Dendritic cell treated with granulocyte-macrophage colony-stimulating factor and Interleukin-4, amounts not matched to agents 40 ng/mL and 50 ng/mL, for 4 days (primary cell): ENCODE data around the gene DAAM2.

ENCODE experiments used
- H3K27ac Mint-ChIP-seq: one replicate; pipeline ENCODE4 v1.8.0; 2022; ENCODE audit warnings: mild to moderate bottlenecking, mixed read lengths
- H3K27me3 Mint-ChIP-seq: one replicate; pipeline ENCODE4 v1.8.0; 2022; ENCODE audit warnings: mild to moderate bottlenecking, mixed read lengths
- H3K36me3 Mint-ChIP-seq: one replicate; pipeline ENCODE4 v1.8.0; 2022; ENCODE audit warnings: low read depth, mixed read lengths
- H3K4me1 Mint-ChIP-seq: one replicate; pipeline ENCODE4 v1.8.0; 2022; ENCODE audit warnings: low read depth, mixed read lengths
- H3K4me3 Mint-ChIP-seq: one replicate; pipeline ENCODE4 v1.8.0; 2022; ENCODE audit warnings: mild to moderate bottlenecking, moderate library complexity, mixed read lengths
- H3K9me3 Mint-ChIP-seq: one replicate; pipeline ENCODE4 v1.8.0; 2022; ENCODE audit warnings: mixed read lengths
- intact Hi-C: fragments of 100-400 bp; cut with micrococcal nuclease; formaldehyde crosslinking; loops from one replicate; pipeline ENCODE4 v1.15.0; 2022

Gene DAAM2

DNA sequence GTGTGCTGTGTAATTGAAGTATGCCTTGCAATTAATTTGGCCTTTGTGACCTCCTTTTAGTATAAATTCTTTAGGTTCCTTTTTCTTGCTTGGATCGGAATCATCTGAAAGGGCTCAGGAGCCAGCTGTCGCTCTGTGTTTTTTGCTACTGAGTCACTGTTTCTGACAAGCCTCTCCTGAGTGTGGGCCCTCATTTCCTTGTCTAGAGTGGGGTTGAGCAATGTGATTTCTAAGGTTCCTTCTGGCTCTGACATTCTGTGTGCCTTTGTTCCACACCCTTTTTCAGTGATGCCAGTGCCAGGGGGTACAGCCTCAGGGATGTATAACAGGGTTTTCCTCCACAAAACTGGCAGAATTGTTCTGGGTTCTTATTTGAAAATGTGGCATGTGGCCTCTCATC is 26.5 kb downstream of the DAAM2 start:
- no peaks in the 10 kb centered on the region for H3K27me3 Mint-ChIP-seq
- H3K27ac Mint-ChIP-seq = no peak overlapping the region
- H3K9me3 Mint-ChIP-seq = no peaks in the 10 kb centered on the region
- no peaks in the 10 kb centered on the region for H3K36me3 Mint-ChIP-seq
- H3K4me1 Mint-ChIP-seq = peaks cover 11% of the 10 kb centered on the region
- H3K4me3 Mint-ChIP-seq = no peak overlapping the region
- intact Hi-C loops = no loop called here

DNA sequence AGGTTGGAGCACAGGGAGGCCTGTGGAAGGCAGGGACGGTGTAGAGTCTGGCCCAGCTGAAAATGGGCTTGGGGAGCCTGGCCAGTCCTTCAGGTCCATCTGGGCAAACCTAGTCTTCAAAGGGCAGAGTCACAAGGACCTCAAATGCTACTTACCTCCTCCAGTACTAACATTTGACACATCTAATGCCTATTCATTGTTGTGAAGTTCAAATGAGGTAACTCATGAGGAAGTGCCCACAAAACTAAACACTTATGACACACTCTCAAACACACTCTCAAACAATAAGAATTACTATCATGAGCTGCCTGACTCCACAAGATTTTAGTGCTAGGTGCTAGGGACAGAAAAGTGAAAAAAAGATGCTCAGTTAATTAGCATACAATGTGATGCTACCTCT is 27.1 kb downstream of the DAAM2 start:
- no peaks in the 10 kb centered on the region for H3K27me3 Mint-ChIP-seq
- H3K4me3 Mint-ChIP-seq = no peak overlapping the region
- peaks cover 11% of the 10 kb centered on the region for H3K4me1 Mint-ChIP-seq
- no peaks in the 10 kb centered on the region for H3K36me3 Mint-ChIP-seq
- H3K9me3 Mint-ChIP-seq = no peaks in the 10 kb centered on the region
- intact Hi-C loops = no loop called here
- no peak overlapping the region for H3K27ac Mint-ChIP-seq

DNA sequence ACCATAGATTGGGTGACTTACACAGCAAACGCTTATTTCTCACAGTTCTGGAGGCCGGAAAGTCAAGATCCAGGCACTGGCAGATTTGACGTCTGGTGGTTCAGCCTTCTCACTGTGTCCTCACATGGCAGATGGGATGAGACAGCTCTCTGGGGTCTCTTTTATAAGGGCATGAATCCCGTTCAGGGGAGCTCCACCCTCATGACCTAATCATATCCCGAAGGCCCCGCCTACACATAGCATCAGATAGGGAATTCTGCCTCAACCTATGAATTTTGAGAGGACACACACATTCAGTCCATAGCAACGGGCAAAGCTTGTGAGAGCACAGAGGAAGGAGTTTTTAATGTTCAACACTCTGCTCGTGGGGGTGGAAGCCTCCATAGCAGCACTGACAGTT is 27.5 kb downstream of the DAAM2 start:
- H3K9me3 Mint-ChIP-seq = no peaks in the 10 kb centered on the region
- H3K36me3 Mint-ChIP-seq = no peaks in the 10 kb centered on the region
- peaks cover 11% of the 10 kb centered on the region for H3K4me1 Mint-ChIP-seq
- H3K4me3 Mint-ChIP-seq = no peak overlapping the region
- no peaks in the 10 kb centered on the region for H3K27me3 Mint-ChIP-seq
- intact Hi-C loops = no loop called here
- no peak overlapping the region for H3K27ac Mint-ChIP-seq

DNA sequence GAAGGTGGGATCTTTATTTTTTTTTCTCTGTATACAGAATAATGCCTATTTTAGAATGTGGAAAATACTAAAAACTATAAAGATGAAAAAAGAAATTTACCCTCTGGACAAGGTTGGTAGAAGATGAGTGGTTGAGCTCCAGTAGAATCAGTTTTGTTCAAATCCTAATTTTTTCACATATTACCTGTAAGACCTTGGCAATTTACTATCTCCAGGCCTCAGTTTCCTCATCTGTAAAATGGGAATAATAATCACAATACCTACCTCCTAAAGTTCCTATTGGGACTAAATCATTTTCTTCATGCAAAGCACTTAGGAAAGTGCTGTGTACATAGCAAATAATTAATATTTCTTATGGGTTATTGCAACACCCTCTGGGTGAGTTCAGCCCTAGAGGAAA is 28.4 kb downstream of the DAAM2 start:
- Mint-ChIP-seq H3K27me3 (no peaks in the 10 kb centered on the region), H3K9me3 (no peaks in the 10 kb centered on the region), H3K27ac (no peak overlapping the region), H3K36me3 (no peaks in the 10 kb centered on the region), H3K4me1 (peaks cover 11% of the 10 kb centered on the region), H3K4me3 (no peak overlapping the region)
- intact Hi-C loops = no loop called here

DNA sequence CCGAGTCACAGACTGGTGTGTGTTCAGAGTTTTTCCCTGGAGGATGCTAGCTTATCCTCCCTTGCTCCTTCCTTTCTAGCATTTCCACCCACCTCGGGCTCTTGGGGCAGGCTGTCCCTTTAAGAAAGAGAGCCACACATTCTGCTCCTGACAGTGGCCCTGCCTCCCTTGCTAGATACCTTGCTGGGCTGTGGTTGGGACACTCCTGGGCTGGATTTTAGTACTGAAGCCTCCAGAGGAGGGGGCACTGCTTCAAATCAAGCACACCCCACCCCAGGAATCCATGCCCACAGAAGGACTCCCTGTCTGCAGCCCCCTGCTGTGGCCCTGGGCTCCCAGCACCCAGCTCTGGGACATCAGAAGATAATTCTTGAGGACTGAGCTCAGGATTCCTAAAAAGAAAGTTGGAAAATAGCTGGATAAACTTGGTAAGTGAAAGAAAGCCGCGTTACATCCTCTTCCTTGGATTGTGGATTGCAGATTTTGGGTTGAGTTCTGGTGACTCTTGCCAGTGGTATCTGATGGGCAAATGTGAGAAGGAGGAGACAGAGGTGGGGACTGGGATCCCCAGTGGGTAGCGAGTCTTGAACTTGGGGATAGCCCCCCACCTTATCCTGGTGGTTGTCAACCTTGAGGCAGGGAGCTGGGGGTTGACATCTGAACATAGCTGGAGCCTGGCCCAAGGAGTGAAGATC is 29.0 kb downstream of the DAAM2 start:
- H3K36me3 Mint-ChIP-seq = no peaks in the 10 kb centered on the region
- H3K4me3 Mint-ChIP-seq = no peak overlapping the region
- H3K9me3 Mint-ChIP-seq = no peaks in the 10 kb centered on the region
- H3K27ac Mint-ChIP-seq = no peak overlapping the region
- peaks cover 11% of the 10 kb centered on the region for H3K4me1 Mint-ChIP-seq
- intact Hi-C loops = no loop called here
- H3K27me3 Mint-ChIP-seq = no peaks in the 10 kb centered on the region

DNA sequence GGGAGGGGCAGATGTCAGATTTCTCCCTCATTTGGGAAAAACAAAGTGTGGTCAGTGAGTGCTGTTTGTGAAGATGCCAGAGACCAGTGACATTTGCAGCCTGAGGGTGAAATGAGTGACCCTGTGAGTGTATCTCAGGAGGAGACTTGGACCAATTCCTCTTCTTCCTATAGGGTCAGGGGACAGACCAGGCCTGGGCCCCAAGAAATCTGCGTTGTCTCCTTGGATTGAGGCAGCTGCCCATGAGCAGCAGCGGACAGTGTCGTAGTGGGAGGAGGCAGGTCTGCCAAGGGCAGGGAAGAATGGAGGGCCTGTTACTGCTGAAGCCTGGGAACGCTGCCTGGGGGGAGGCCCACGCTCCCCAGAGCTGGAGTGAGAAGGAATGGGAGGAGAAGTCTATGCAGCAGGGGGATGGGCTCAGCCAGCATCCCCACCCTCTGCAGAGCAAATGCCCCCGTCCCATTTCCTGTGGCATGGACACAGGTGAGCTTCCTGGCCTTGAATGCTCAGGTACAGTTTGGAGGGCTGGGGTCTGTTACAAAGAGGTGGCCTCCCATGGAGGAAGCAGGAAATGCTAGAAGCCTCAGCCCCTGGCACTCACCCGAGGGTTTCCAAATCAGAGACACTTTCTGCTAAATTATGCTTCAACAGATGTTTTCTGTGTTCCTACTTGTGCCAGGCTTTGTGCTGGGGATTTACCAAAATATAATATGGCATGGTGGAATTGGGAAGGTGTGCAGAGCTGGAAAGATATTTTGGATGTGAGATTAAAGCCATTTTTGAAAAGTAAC is 29.8 kb downstream of the DAAM2 start:
- intact Hi-C loops = no loop called here
- Mint-ChIP-seq H3K4me3 (no peak overlapping the region), H3K27me3 (no peaks in the 10 kb centered on the region), H3K27ac (no peak overlapping the region), H3K36me3 (no peaks in the 10 kb centered on the region), H3K9me3 (no peaks in the 10 kb centered on the region), H3K4me1 (peaks cover 11% of the 10 kb centered on the region)

DNA sequence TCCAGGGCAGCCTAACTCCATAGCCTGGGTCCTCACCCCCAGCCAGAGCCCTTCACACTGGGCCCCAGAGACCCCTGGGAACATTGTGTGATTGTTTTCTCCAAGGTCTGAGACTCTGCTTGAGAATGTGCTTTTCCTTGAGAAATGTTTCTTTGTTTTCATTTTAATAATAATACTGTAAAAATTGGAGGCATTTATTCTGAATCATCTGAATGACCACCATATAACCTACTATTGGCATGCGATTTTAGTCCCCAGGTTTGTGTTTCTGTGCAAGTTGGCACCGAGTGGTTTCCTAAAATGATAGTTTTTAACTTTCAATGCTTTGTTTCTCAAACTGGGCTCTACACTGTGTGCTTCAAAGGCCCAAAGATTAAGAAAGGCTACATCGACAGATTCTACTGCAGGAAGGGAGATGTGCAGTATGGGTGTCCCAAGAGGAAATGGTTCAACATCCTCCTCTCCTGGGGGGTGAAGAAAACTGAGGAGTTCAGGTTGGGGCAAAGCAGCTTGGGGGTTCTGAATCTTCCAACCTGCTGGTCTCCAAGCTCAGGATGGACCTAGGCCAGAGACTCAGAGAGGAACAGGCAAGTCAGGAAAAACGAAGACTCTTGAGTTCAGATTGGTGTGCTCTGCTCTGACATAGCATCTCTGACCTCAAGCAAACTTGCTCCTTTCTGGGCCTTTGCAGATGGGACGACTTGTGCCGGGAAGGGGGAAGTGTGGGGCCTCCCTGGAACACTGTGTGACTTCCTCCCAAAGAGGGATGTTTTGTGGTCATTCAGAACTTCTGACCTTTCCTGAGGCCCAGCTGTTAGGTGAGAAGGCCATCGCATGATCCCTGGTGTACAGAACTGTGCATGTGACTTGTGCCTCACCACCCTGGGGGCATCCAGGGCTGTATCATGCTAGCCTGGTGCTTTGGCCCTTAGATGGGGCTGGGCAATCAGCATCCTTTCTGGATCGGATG is 31.0 kb downstream of the DAAM2 start:
- intact Hi-C loops = no loop called here
- Mint-ChIP-seq H3K4me1 (peaks cover 11% of the 10 kb centered on the region), H3K36me3 (no peaks in the 10 kb centered on the region), H3K4me3 (no peak overlapping the region), H3K9me3 (no peaks in the 10 kb centered on the region), H3K27me3 (no peaks in the 10 kb centered on the region), H3K27ac (no peak overlapping the region)

DNA sequence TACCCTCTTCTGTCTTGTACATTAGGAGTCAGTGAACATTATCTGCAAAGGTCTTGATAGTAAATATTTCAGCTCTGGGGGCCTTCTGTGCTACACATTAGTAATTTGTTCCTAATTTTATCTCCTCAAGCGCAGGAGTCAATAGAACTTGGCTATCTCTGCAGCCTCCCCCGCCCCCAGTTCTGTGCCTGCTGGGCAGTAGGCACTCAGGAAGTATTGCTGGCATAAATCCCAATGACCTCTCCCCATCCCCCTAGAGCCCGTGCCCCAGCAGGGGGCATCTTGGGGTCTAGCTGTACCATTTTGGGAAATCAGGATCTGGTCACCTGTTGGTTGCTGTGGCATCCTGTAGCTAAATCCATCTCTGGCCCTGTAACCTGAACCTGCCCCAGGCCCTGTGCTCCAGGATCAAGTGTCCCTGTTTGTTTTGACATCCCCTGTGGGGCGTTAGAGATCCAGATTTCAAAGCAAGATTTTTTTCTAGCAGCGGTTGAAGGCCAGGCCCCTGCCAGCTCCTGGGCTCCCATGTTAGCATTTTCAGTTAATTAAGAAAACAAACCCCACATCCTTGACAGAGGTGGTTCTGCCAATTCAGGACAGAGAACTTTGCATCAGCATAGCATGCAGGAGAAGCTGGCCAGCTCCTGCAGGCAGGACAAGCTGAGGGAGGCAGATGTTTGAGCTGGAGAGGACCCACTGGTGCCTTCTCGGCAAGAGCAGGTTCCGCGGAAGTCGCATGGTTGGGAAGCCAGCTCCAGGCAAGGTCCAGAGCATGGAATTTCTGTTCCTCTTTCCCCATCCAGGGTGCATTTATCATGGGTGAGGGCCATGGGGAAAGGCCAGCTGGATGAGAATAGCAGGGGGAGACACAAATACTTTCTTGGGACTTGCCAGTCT is 32.1 kb downstream of the DAAM2 start:
- no peak overlapping the region for H3K4me3 Mint-ChIP-seq
- H3K9me3 Mint-ChIP-seq = no peaks in the 10 kb centered on the region
- no peaks in the 10 kb centered on the region for H3K27me3 Mint-ChIP-seq
- no peak overlapping the region for H3K27ac Mint-ChIP-seq
- H3K4me1 Mint-ChIP-seq = peaks cover 7% of the 10 kb centered on the region
- H3K36me3 Mint-ChIP-seq = no peaks in the 10 kb centered on the region
- intact Hi-C loops = no loop called here

DNA sequence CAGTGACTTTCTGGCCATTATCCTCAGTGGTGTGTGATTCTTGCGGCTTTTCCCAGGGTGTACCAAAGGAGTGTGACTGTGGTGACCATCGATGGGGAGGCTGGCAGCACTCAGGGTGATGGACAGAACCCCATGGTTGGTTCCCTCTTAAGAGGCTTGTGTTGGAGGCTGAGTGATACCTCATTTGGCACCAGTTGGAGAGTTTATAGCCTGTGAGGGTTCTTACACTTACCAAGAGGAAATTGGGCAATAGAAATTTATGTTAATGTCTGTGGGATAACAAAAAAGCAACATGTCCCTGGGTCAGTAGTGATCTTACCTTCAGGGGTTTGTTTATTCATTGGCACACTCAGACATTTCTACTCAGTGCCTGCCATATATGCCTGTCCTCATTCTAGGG is 37.2 kb downstream of the DAAM2 start:
- intact Hi-C loops = no loop called here
- Mint-ChIP-seq H3K9me3 (no peaks in the 10 kb centered on the region), H3K4me3 (no peak overlapping the region), H3K36me3 (no peaks in the 10 kb centered on the region), H3K27ac (no peak overlapping the region), H3K27me3 (peaks cover 3% of the 10 kb centered on the region), H3K4me1 (no peaks in the 10 kb centered on the region)

DNA sequence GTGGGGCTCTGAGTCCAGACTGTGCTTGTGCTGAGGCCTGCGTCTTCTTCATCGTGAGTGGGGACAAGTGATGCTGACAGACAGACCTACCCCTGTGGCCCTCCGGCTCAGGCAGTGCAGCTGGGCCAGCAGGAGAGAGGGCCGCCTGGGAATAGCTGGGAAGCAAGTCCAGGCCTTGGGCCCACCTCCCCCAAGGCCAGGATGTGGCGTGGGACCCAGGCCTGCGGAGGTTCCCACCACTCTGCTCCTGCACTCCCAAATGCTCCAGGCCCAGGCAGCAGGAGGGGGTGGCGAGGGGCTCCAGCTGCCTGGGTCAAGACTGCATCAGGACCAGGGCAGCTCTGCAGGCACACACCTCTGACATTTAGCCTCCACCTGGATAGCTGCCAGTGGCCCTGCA is 38.3 kb downstream of the DAAM2 start:
- H3K4me1 Mint-ChIP-seq = no peaks in the 10 kb centered on the region
- intact Hi-C loops = no loop called here
- H3K27ac Mint-ChIP-seq = no peak overlapping the region
- no peaks in the 10 kb centered on the region for H3K9me3 Mint-ChIP-seq
- peaks cover 3% of the 10 kb centered on the region for H3K27me3 Mint-ChIP-seq
- H3K36me3 Mint-ChIP-seq = no peaks in the 10 kb centered on the region
- no peak overlapping the region for H3K4me3 Mint-ChIP-seq

DNA sequence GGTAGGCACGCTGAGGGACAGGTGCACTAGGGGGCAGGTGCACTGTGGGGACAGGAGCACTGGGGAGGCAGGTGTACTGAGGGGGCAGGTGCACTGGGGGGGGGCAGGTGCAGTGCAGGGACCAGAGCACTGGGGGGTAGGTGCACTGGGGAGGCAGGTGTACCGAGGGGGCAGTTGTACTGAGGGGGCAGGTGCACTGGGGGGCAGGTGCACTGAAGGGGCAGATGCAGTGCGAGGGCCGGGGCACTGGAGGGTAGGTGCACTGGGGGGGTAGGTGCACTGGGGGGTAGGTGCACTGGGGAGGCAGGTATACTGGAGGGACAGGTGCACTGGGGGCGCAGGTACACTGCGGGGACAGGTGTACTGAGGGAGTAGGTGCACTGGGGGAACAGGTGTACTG is 39.5 kb downstream of the DAAM2 start:
- no peak overlapping the region for H3K27ac Mint-ChIP-seq
- intact Hi-C loops = no loop called here
- no peaks in the 10 kb centered on the region for H3K9me3 Mint-ChIP-seq
- H3K4me1 Mint-ChIP-seq = no peaks in the 10 kb centered on the region
- no peak overlapping the region for H3K4me3 Mint-ChIP-seq
- peaks cover 3% of the 10 kb centered on the region for H3K27me3 Mint-ChIP-seq
- no peaks in the 10 kb centered on the region for H3K36me3 Mint-ChIP-seq

DNA sequence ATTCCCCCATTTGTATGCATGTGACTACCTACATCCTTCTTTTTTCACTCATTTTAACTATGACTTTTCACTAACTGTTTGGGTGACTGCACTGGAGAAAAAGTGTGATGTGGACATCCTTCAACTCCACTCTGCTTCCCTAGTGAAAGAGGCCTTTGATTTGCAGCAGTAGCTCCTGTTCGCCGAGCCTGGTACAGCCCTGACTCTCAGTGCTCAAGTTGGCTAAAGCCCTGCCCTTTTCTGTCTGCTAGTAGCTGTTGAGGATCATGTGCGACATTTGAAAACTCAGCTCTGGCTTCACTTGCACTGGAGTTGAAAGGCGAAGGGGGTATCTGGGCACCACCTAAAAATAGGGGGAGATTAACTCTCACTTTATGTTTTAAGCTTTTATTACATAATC is 42.1 kb downstream of the DAAM2 start:
- no peak overlapping the region for H3K4me3 Mint-ChIP-seq
- intact Hi-C loops = no loop called here
- no peak overlapping the region for H3K27ac Mint-ChIP-seq
- no peaks in the 10 kb centered on the region for H3K4me1 Mint-ChIP-seq
- no peaks in the 10 kb centered on the region for H3K36me3 Mint-ChIP-seq
- peaks cover 4% of the 10 kb centered on the region for H3K27me3 Mint-ChIP-seq
- H3K9me3 Mint-ChIP-seq = no peaks in the 10 kb centered on the region

DNA sequence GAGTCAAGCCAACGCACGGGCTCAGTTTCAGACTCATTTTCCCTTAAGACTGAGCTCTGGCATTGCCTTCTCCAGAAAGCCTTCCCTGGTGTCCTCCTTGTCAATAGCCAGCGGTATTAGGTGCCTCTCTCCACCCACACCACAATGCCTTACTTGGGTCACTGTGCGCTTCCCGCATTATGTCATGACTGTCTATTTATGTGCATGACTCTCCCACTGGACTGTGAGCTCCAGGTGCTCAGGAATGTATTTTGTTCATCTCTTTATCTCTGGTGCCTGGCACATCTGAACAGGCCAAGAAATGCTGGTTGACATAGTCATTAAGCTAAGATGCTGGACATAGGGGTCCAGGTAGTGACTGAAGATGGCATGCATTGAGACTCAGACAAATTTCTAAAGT is 42.7 kb downstream of the DAAM2 start:
- H3K27ac Mint-ChIP-seq = no peak overlapping the region
- H3K4me3 Mint-ChIP-seq = no peak overlapping the region
- no peaks in the 10 kb centered on the region for H3K9me3 Mint-ChIP-seq
- no peaks in the 10 kb centered on the region for H3K4me1 Mint-ChIP-seq
- intact Hi-C loops = no loop called here
- no peaks in the 10 kb centered on the region for H3K36me3 Mint-ChIP-seq
- H3K27me3 Mint-ChIP-seq = peaks cover 7% of the 10 kb centered on the region
